Aorta (tissue), 5 donors: ENCODE data around the gene GREB1. TPM values are rescaled to one million over a fixed set of nuclear protein-coding genes. Genes with fewer than 3 reads are reported as not detected.

Experiments
- ATAC-seq: fragments of 200-7000 bp; cut with Tn5 transposase; one replicate; pipeline ENCODE4 v1.9.1; 2022; ENCODE audit warnings: moderate library complexity; ENCODE audit not compliant: low FRiP score
- DNase-seq, 2 donors: peaks; one replicate each; pipeline ENCODE4 v3.0.0-alpha.2; 2020
- H3K27ac ChIP-seq, 2 donors: one replicate each; pipeline ENCODE4 v1.5.1; 2013; ENCODE audit warnings: low read length in 2 of 2, mild to moderate bottlenecking in 2 of 2, moderate library complexity in 2 of 2, control low read depth in 1 of 2, inconsistent platforms in 1 of 2, low read depth in 1 of 2
- H3K27me3 ChIP-seq, 2 donors: one replicate each; pipeline ENCODE4 v1.6.1; 2013; ENCODE audit warnings: control low read depth in 1 of 2, low read length in 1 of 2, mild to moderate bottlenecking in 1 of 2, moderate library complexity in 1 of 2; ENCODE audit not compliant: insufficient read depth in 2 of 2, control insufficient read depth in 1 of 2
- H3K36me3 ChIP-seq, 2 donors: one replicate each; pipeline ENCODE4 v1.6.1; 2013; ENCODE audit warnings: control low read depth in 1 of 2, low read length in 1 of 2, mild to moderate bottlenecking in 1 of 2; ENCODE audit not compliant: insufficient read depth in 2 of 2, control insufficient read depth in 1 of 2
- H3K4me1 ChIP-seq, 2 donors: one replicate each; pipeline ENCODE4 v1.6.1; 2013; ENCODE audit warnings: low read length in 2 of 2, control low read depth in 1 of 2, mild to moderate bottlenecking in 1 of 2, moderate library complexity in 1 of 2; ENCODE audit not compliant: insufficient read depth in 2 of 2, control insufficient read depth in 1 of 2
- H3K4me3 ChIP-seq, 2 donors: one replicate each; pipeline ENCODE4 v1.5.1; 2013; ENCODE audit warnings: low read length in 2 of 2, control low read depth in 1 of 2, mild to moderate bottlenecking in 1 of 2
- H3K9me3 ChIP-seq: one replicate; pipeline ENCODE4 v1.6.1; 2013; ENCODE audit warnings: mild to moderate bottlenecking, low read length; ENCODE audit not compliant: control insufficient read depth
- WGBS, 2 donors: extraction: QIAGEN DNeasy Blood & Tissue Kit; methylation state at CpG; one replicate each; pipeline ENCODE4 v1.1.7; 2013; 5-methylcytosine and 5-hydroxymethylcytosine counted together
- intact Hi-C, 2 donors: fragments of 100-400 bp; cut with DNase I; formaldehyde crosslinking; loops; one replicate each; pipeline versions ENCODE4 v1.14.2 to v1.15.0; 2022
- polyA plus RNA-seq, 2 donors: library from polyadenylated mRNA; stranded (reverse); fragments of 200-250 nt; gene quantifications; one replicate each; pipeline ENCODE4 v1.2.3, GENCODE V29; 2013
- total RNA-seq, 2 donors: library from RNA; stranded (reverse); fragmentation: NEBNext Ultra II Directional; extraction: Animal tissue kit (Norgen Biotek cat#: 25700); gene quantifications; one replicate each; pipeline ENCODE4 v1.2.1, GENCODE V29; 2021
- donor health status: healthy with polysubstance abuse.
- donor health status: Bipolar disorder and iron deficiency.
- donor health status: DM: no; HTN: no; CAD: no.
- donor health status: DM: no; HTN: no; CAD: no.
- donor health status: DM: yes; HTN: yes; CAD: no.

The GREB1 gene
- total and polyA plus RNA-seq, 4 donors: 0.13 to 8.6 (median 7.2) TPM; not detected in 1

DNA sequence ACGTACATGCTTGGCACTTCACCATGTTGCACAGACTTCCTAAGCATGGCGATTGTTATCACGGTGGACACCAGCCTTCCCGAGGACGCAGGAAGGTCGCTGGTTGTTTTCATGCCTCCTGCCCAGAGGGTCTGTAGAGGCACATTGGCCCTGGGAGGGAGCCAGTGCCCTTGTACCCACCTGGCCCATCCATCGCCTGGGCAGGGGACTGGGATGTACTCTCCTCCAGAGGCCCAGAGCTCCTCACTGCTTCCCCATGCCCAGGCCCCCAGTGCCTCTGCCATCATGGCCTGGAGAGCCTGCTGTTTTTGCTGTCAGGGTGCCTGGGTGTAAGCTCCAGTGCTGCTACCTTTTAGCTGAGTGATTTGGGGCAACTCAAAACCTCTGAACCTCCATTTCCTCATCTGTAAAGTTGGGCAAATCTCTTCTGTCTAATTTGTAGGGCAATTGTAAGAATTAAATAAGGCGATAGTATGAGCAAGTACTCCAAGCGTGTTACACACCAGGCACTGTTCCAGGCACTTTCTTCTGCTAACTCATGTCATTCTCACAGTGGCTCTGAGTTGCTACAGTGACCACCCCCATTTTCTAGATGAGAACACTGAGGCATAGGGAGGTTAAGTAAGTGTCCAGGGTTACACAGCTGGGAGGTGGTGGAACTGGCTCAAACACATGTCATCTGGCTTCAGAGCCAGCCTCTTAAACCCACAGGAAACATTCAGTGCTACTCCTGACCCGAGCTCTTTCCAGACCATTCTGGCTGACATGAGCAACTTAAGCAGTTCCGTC lies 45.3 kb downstream of the GREB1 start:
- intact Hi-C loops: no loop called here
- H3K4me3 ChIP-seq: no peak overlapping the region
- no peaks in the 10 kb centered on the region for H3K36me3 ChIP-seq
- DNase-seq (peak; percentile 18 to 39), ATAC-seq (no peak)
- WGBS, 2 donors: 88 to 89% methylated on average over 11 of the region's 11 CpGs
- H3K9me3 ChIP-seq: no peaks in the 10 kb centered on the region
- no peak overlapping the region for H3K27ac ChIP-seq
- no peaks in the 10 kb centered on the region for H3K4me1 ChIP-seq
- no peaks in the 10 kb centered on the region for H3K27me3 ChIP-seq

GRCh38 chr2:11579867-11580659 lies 46.2 kb downstream of the GREB1 start:
- WGBS, 2 donors: 74 to 80% methylated on average over 10 of the region's 10 CpGs
- peak in 1 of 2 donors; percentile 6 for DNase-seq

GRCh38 chr2:11580697-11581096 lies 46.9 kb downstream of the GREB1 start:
- no peak overlapping the region for H3K27ac ChIP-seq
- H3K27me3 ChIP-seq: no peaks in the 10 kb centered on the region
- no peaks in the 10 kb centered on the region for H3K9me3 ChIP-seq
- ATAC-seq (no peak), DNase-seq (no peak)
- no peak overlapping the region for H3K4me3 ChIP-seq
- intact Hi-C loops: loop anchor here in 1 of 2 donors (5.0 kb wide), 1 partner anchor 448 kb away; a partner anchor contains a TSS
- WGBS, 2 donors: 91% methylated on average over 12 of the region's 12 CpGs
- H3K4me1 ChIP-seq: no peaks in the 10 kb centered on the region
- H3K36me3 ChIP-seq: no peaks in the 10 kb centered on the region

More at GRCh38 chr2:11579867-11580659, 46.2 kb downstream of the GREB1 start:
- intact Hi-C loops: loop anchor here in 1 of 2 donors (5.0 kb wide), 1 partner anchor 448 kb away; a partner anchor contains a TSS
- Histone ChIP-seq H3K9me3 (no peaks in the 10 kb centered on the region), H3K27ac (no peak overlapping the region), H3K27me3 (no peaks in the 10 kb centered on the region), H3K36me3 (no peaks in the 10 kb centered on the region), H3K4me3 (no peak overlapping the region), H3K4me1 (no peaks in the 10 kb centered on the region)
- no peak for ATAC-seq

GRCh38 chr2:11581124-11581796 lies 47.4 kb downstream of the GREB1 start:
- DNase-seq: no peak
- WGBS, 2 donors: 88 to 93% methylated on average over 9 of the region's 9 CpGs
- H3K4me3 ChIP-seq: no peak overlapping the region
- H3K36me3 ChIP-seq: no peaks in the 10 kb centered on the region
- H3K27me3 ChIP-seq: no peaks in the 10 kb centered on the region
- H3K4me1 ChIP-seq: no peaks in the 10 kb centered on the region
- ATAC-seq: no peak
- no peaks in the 10 kb centered on the region for H3K9me3 ChIP-seq
- intact Hi-C loops: loop anchor here in 1 of 2 donors (5.0 kb wide), 1 partner anchor 449 kb away; a partner anchor contains a TSS
- H3K27ac ChIP-seq: no peak overlapping the region

DNA sequence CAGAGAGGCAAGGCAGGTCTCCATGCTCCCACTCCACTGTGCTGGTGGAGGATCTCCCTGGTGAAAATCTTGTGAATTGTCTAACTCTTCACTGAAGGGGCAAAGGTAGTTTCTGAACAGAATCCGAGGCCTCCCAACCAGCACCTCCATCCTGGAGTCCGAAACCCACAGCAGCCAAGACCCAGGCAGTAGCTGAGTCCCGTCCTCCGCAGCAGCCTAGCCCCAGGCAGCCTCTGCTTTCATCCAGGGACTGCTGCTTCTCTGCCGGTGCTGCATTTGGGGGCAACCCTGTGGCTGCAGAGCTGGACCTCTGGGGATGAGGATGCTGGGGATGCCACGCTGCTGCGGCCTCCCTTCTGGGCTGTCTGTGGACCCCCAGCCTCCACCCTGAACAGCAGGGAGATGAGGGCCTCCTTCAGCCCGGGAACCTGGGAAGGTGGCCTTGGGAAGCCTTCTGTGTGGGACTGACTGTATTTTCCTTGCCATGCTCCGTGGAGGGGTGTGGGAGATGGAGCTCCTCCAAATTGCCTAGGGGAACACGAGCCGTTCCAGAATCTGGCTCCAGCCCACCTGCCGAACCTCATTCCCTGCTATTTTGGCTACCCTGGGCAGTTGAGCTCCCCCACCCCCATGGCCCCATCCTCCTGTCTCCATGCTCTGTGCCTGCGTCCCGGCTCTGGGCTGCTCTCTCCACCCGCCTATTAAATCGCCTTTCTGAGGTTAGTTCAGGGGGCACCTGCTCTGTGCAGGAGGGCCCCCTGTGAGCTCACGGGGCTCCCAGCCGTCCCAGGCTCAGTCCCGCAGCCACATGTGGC lies 48.2 kb downstream of the GREB1 start:
- H3K4me1 ChIP-seq: no peaks in the 10 kb centered on the region
- peak in 1 of 2 donors; percentile 36 for DNase-seq
- no peak for ATAC-seq
- no peaks in the 10 kb centered on the region for H3K9me3 ChIP-seq
- no peaks in the 10 kb centered on the region for H3K36me3 ChIP-seq
- H3K27ac ChIP-seq: no peak overlapping the region
- 70 to 72% methylated on average over 19 of the region's 19 CpGs for WGBS, 2 donors
- no peak overlapping the region for H3K4me3 ChIP-seq
- intact Hi-C loops: loop anchor here in 1 of 2 donors (5.0 kb wide), 1 partner anchor 450 kb away; a partner anchor contains a TSS
- no peaks in the 10 kb centered on the region for H3K27me3 ChIP-seq

- 68 to 73% methylated on average over 11 of the region's 11 CpGs for WGBS, 2 donors
- intact Hi-C loops: loop anchor here in 1 of 2 donors (5.0 kb wide), 1 partner anchor 450 kb away; a partner anchor contains a TSS
- Histone ChIP-seq H3K36me3 (no peaks in the 10 kb centered on the region), H3K9me3 (no peaks in the 10 kb centered on the region), H3K27me3 (no peaks in the 10 kb centered on the region), H3K4me1 (no peaks in the 10 kb centered on the region), H3K4me3 (no peak overlapping the region), H3K27ac (no peak overlapping the region)
- no peak for ATAC-seq
- DNase-seq: no peak
Observed at GRCh38 chr2:11582612-11582861, 48.7 kb downstream of the GREB1 start.

- no peaks in the 10 kb centered on the region for H3K27me3 ChIP-seq
- no peak overlapping the region for H3K27ac ChIP-seq
- intact Hi-C loops: loop anchor here in 1 of 2 donors (5.0 kb wide), 1 partner anchor 451 kb away; a partner anchor contains a TSS
- peak; percentile 49 for ATAC-seq
- no peak for DNase-seq
- no peaks in the 10 kb centered on the region for H3K36me3 ChIP-seq
- no peaks in the 10 kb centered on the region for H3K9me3 ChIP-seq
- 48 to 52% methylated on average over 19 of the region's 19 CpGs for WGBS, 2 donors
- no peak overlapping the region for H3K4me3 ChIP-seq
- H3K4me1 ChIP-seq: no peaks in the 10 kb centered on the region
Observed at GRCh38 chr2:11582862-11583752, 49.3 kb downstream of the GREB1 start.
